Measurements from ENCODE around the gene IGF2BP1.
"Not testable (repeated sequence)": the region's sequence is repeated elsewhere in the genome, so short reads cannot be mapped to it uniquely, and the experiment has no call there.

The IGF2BP1 gene

GRCh38 chr17:49031965-49032928 is 35.1 kb downstream of the IGF2BP1 start:
- TF ChIP-seq CTCF (IDR thresholded peaks at IDR 0.05; ENCODE audit: low read depth, low read length) (peak; percentile 78), MAX (IDR thresholded peaks at IDR 0.05; ENCODE audit: low read depth, low read length) (no peak), MYC (IDR thresholded peaks at IDR 0.05; ENCODE audit: low read depth, low read length) (no peak), POLR2A (IDR thresholded peaks at IDR 0.05; ENCODE audit: extremely low read depth, insufficient read length) (no peak)
- peak; percentile 82 for DNase-seq (ENCODE audit: low read depth)
- H3K4me3 ChIP-seq (ENCODE audit: low read depth, low read length), result no peak overlapping the region

GRCh38 chr17:49035470-49036269 is 38.5 kb downstream of the IGF2BP1 start:
- TF ChIP-seq MYC (IDR thresholded peaks at IDR 0.05; ENCODE audit: low read depth, low read length), result no peak
- TF ChIP-seq CTCF (IDR thresholded peaks at IDR 0.05; ENCODE audit: low read depth, low read length), result peak; percentile 76
- DNase-seq (ENCODE audit: low read depth), result peak; percentile 49
- no peak overlapping the region for H3K4me3 ChIP-seq (ENCODE audit: low read depth, low read length)

- H3K4me3 ChIP-seq (ENCODE audit: low read depth, low read length), result no peak overlapping the region
- DNase-seq (ENCODE audit: low read depth), result no peak
These were observed 39.1 kb downstream of the IGF2BP1 start for GRCh38 chr17:49036270-49036626.

GRCh38 chr17:49038138-49038537 is 41.0 kb downstream of the IGF2BP1 start:
- DNase-seq (ENCODE audit: low read depth), result no peak
- no peak for TF ChIP-seq POLR2A (IDR thresholded peaks at IDR 0.05; ENCODE audit: extremely low read depth, insufficient read length)
- TF ChIP-seq MYC (IDR thresholded peaks at IDR 0.05; ENCODE audit: low read depth, low read length), result no peak
- no peak for TF ChIP-seq MAX (IDR thresholded peaks at IDR 0.05; ENCODE audit: low read depth, low read length)
- TF ChIP-seq CTCF (IDR thresholded peaks at IDR 0.05; ENCODE audit: low read depth, low read length), result no peak
- no peak overlapping the region for H3K4me3 ChIP-seq (ENCODE audit: low read depth, low read length)

More at GRCh38 chr17:49036270-49036626, 39.1 kb downstream of the IGF2BP1 start:
- TF ChIP-seq CTCF (IDR thresholded peaks at IDR 0.05; ENCODE audit: low read depth, low read length) (no peak), MYC (IDR thresholded peaks at IDR 0.05; ENCODE audit: low read depth, low read length) (no peak), POLR2A (IDR thresholded peaks at IDR 0.05; ENCODE audit: extremely low read depth, insufficient read length) (no peak), MAX (IDR thresholded peaks at IDR 0.05; ENCODE audit: low read depth, low read length) (no peak)

- TF ChIP-seq MAX (IDR thresholded peaks at IDR 0.05; ENCODE audit: low read depth, low read length), result no peak
- no peak for TF ChIP-seq POLR2A (IDR thresholded peaks at IDR 0.05; ENCODE audit: extremely low read depth, insufficient read length)
- no peak for TF ChIP-seq MYC (IDR thresholded peaks at IDR 0.05; ENCODE audit: low read depth, low read length)
- no peak for TF ChIP-seq CTCF (IDR thresholded peaks at IDR 0.05; ENCODE audit: low read depth, low read length)
- DNase-seq (ENCODE audit: low read depth), result no peak
These were observed 41.4 kb downstream of the IGF2BP1 start for GRCh38 chr17:49038544-49038943.

GRCh38 chr17:49039518-49039917 is 42.3 kb downstream of the IGF2BP1 start:
- not testable (repeated sequence) for DNase-seq (ENCODE audit: low read depth); H3K4me3 ChIP-seq (ENCODE audit: low read depth, low read length)

More at GRCh38 chr17:49038544-49038943, 41.4 kb downstream of the IGF2BP1 start:
- H3K4me3 ChIP-seq (ENCODE audit: low read depth, low read length), result no peak overlapping the region

All from NB4 (cell line).